K562 (cell line): ENCODE results near the gene IL17RC. TPM values are rescaled to one million over a fixed set of nuclear protein-coding genes. Genes with fewer than 3 reads are reported as not detected.
A peak's percentile ranks its signal among the peaks of the same experiment; 100 is the strongest.

Source experiments
- ARNT ChIP-seq, 2 experiments: fragments of 450-650 bp; IDR thresholded peaks; 2 replicates each; pipeline ENCODE4 v1.6.1; 2016; ENCODE audit warnings: mild to moderate bottlenecking in 1 of 2
- ATF2 ChIP-seq: sonication (generic); formaldehyde crosslinking; IDR thresholded peaks from 2 replicates; pipeline ENCODE4 v1.8.1; 2022; ENCODE audit warnings: missing genetic modification reagents
- C11orf30 ChIP-seq: fragments of 450-650 bp; IDR thresholded peaks from 2 replicates; pipeline ENCODE4 v1.6.1; 2016; ENCODE audit warnings: low read depth, mild to moderate bottlenecking
- CEBPZ ChIP-seq: fragments of 150-350 bp; IDR thresholded peaks from 2 replicates; pipeline ENCODE4 v1.6.1; 2014; ENCODE audit warnings: low read depth, mild to moderate bottlenecking, low read length, borderline replicate concordance
- CREM ChIP-seq: IDR thresholded peaks from 2 replicates; pipeline ENCODE4 v1.6.1; 2014; ENCODE audit warnings: antibody characterized with exemption, low read depth
- FOSL1 ChIP-seq: fragments of 200-800 bp; sonication (Bioruptor generic); conservative IDR thresholded peaks from 2 replicates; pipeline ENCODE4 v1.6.1; 2016; ENCODE audit warnings: missing genetic modification characterization, missing compliant biosample characterization
- HDAC1 ChIP-seq, 2 experiments: fragments of 450-650 bp; IDR thresholded peaks; 2 replicates each; pipeline ENCODE4 v1.6.1; 2016 to 2017; ENCODE audit warnings: inconsistent platforms in 1 of 2, mild to moderate bottlenecking in 1 of 2, moderate library complexity in 1 of 2
- HDAC2 ChIP-seq: fragments of 450-650 bp; IDR thresholded peaks from 2 replicates; pipeline ENCODE4 v1.6.1; 2016; ENCODE audit warnings: mild to moderate bottlenecking
- JUNB ChIP-seq: fragments of 450-650 bp; formaldehyde crosslinking; conservative IDR thresholded peaks from 2 replicates; pipeline ENCODE4 v1.4.0; 2020; ENCODE audit warnings: mild to moderate bottlenecking
- KAT8 ChIP-seq: fragments of 450-650 bp; IDR thresholded peaks from 2 replicates; pipeline ENCODE4 v1.6.1; 2016; ENCODE audit warnings: low read depth, mild to moderate bottlenecking
- MAX ChIP-seq: sonication (generic); formaldehyde crosslinking; IDR thresholded peaks from 2 replicates; pipeline ENCODE4 v1.9.0; 2022; ENCODE audit warnings: mild to moderate bottlenecking, missing genetic modification reagents
- MED1 ChIP-seq: sonication (generic); formaldehyde crosslinking; IDR thresholded peaks from 2 replicates; pipeline ENCODE4 v1.8.1; 2023; ENCODE audit warnings: missing genetic modification reagents, borderline replicate concordance
- MXI1 ChIP-seq: IDR thresholded peaks from 2 replicates; pipeline ENCODE4 v1.6.1; 2011; ENCODE audit warnings: low read depth, mild to moderate bottlenecking, improper control_type of control experiment, low read length
- PTTG1 ChIP-seq: fragments of 450-650 bp; IDR thresholded peaks from 2 replicates; pipeline ENCODE4 v1.6.1; 2016; ENCODE audit warnings: low read depth, mild to moderate bottlenecking, missing genetic modification characterization, missing compliant biosample characterization
- SP2 ChIP-seq: IDR thresholded peaks from 2 replicates; pipeline ENCODE4 v1.6.1; 2011; ENCODE audit warnings: mild to moderate bottlenecking, low read depth, low read length, moderate library complexity; ENCODE audit not compliant: poor library complexity, severe bottlenecking; ENCODE audit errors: extremely low read depth
- TEAD1 ChIP-seq, 2 experiments: fragments of 450-650 bp in 1 of 2; sonication (generic) in 1 of 2; formaldehyde crosslinking; IDR thresholded peaks; 2 replicates each; pipeline versions ENCODE4 v1.4.0 to v1.8.0; 2020 to 2022; ENCODE audit warnings: mild to moderate bottlenecking in 2 of 2, missing genetic modification reagents in 1 of 2
- USF2 ChIP-seq: sonication (generic); formaldehyde crosslinking; IDR thresholded peaks from 2 replicates; pipeline ENCODE4 v1.5.0; 2020; ENCODE audit warnings: missing genetic modification reagents
- YY1 ChIP-seq, 3 experiments: IDR thresholded peaks; 2 replicates each; pipeline ENCODE4 v1.6.1; 2011; ENCODE audit warnings: low read length in 2 of 3, mild to moderate bottlenecking in 2 of 3, moderate library complexity in 2 of 3, borderline replicate concordance in 1 of 3, control low read depth in 1 of 3, low read depth in 1 of 3; ENCODE audit not compliant: insufficient read depth in 3 of 3, insufficient replicate concordance in 2 of 3, control insufficient read depth in 1 of 3, insufficient read length in 1 of 3; ENCODE audit errors: extremely low read depth in 1 of 3
- ZBTB17 ChIP-seq: fragments of 450-650 bp; formaldehyde crosslinking; IDR thresholded peaks from 2 replicates; pipeline ENCODE4 v1.4.0; 2020; ENCODE audit warnings: mild to moderate bottlenecking
- ZNF146 ChIP-seq: IDR thresholded peaks from one replicate; pipeline ENCODE4 v1.6.1; 2018; ENCODE audit warnings: missing compliant biosample characterization; ENCODE audit not compliant: unreplicated experiment
- ZNF324 ChIP-seq: fragments of 250-450 bp; sonication (Bioruptor Pico); IDR thresholded peaks from 2 replicates; pipeline ENCODE4 v1.4.0; 2020; ENCODE audit warnings: mild to moderate bottlenecking
- ZNF589 ChIP-seq: fragments of 200-800 bp; sonication (Bioruptor generic); IDR thresholded peaks from 2 replicates; pipeline ENCODE4 v1.6.1; 2016; ENCODE audit warnings: low read depth, missing genetic modification characterization, missing compliant biosample characterization
- polyA plus RNA-seq, 8 experiments: library from polyadenylated mRNA; depleted of rRNA in 4 of 8; stranded (reverse) in 5 of 8; unstranded in 3 of 8; fragments of >200 nt; fragmentation: Nextera tagmentation in 2 of 8; fragmentation: Illumina TruSeq in 1 of 8; extraction: Ambion mirVana in 2 of 8; extraction: Trizol in 1 of 8; gene quantifications; 2 replicates each; pipeline versions ENCODE4 v1.2.1 to v1.2.3, GENCODE V29; 2011 to 2014; ENCODE audit warnings: inconsistent platforms in 1 of 8, missing spikeins in 1 of 8
- total RNA-seq, 7 experiments: library from RNA; depleted of rRNA in 6 of 7; stranded (reverse); fragments of >200 nt in 6 of 7; fragmentation: Illumina TruSeq in 2 of 7; extraction: Trizol in 2 of 7; gene quantifications; 2 replicates each; pipeline versions ENCODE4 v1.2.1 to v1.2.3, GENCODE V29; 2011 to 2021; ENCODE audit warnings: low replicate concordance in 1 of 7

IL17RC gene
- total and polyA plus RNA-seq, 9 of the 15 experiments (the other 6 are each of a cell fraction or from before 2014, with no cell fraction given): 0.15 to 11.4 (median 7.1) TPM; not detected in 1

- peak; percentile 57; the same call in 1 of the 2 replicates for TF ChIP-seq ZNF589 (CRISPR knock-in tag)
- TF ChIP-seq SP2: peak; percentile 24
- 0 out of 2 replicates have a peak, but pooled peaks have one; percentile 46 for TF ChIP-seq ZBTB17
- TF ChIP-seq ATF2 (CRISPR knock-in tag): peak; percentile 94
- peak in 1 of 2 experiments; percentile 78; a peak in 2 of 4 replicates for TF ChIP-seq HDAC1 (IDR thresholded peaks at IDR 0.05)
- TF ChIP-seq TEAD1 (CRISPR knock-in tag; IDR thresholded peaks at IDR 0.05): peak in 1 of 2 experiments; percentile 83; a peak in 1 of 4 replicates
- TF ChIP-seq MED1 (CRISPR knock-in tag): no peak
- TF ChIP-seq JUNB: peak; percentile 87; the same call in 1 of the 2 replicates
- peak; percentile 92 for TF ChIP-seq MAX (CRISPR knock-in tag)
- peak; percentile 95 for TF ChIP-seq CREM
- TF ChIP-seq C11orf30: no peak
- no peak for TF ChIP-seq PTTG1 (tag)
- peak in 1 of 2 experiments; percentile 74; a peak in 1 of 4 replicates for TF ChIP-seq ARNT (IDR thresholded peaks at IDR 0.05)
- peak; percentile 94 for TF ChIP-seq MXI1
- no peak for TF ChIP-seq KAT8
- TF ChIP-seq USF2: peak; percentile 54; the same call in 1 of the 2 replicates
- TF ChIP-seq ZNF324 (CRISPR knock-in tag): no peak
- TF ChIP-seq ZNF146 (CRISPR knock-in tag): no peak
- TF ChIP-seq HDAC2: peak; percentile 38
- no peak for TF ChIP-seq CEBPZ
- peak in 2 of 3 experiments; percentile 24 for TF ChIP-seq YY1 (IDR thresholded peaks at IDR 0.05; ENCODE audit: borderline replicate concordance in 1 of 3, control insufficient read depth in 1 of 3, extremely low read depth in 1 of 3, insufficient read depth in 3 of 3, insufficient read length in 1 of 3, insufficient replicate concordance in 2 of 3, low read depth in 1 of 3, low read length in 2 of 3)
- no peak for TF ChIP-seq FOSL1
Observed at GRCh38 chr3:9933561-9934234, 16.8 kb downstream of the IL17RC start, which contains the start of gene CRELD1 (continued).
